TTC549 (cell line): ENCODE data around the gene SLC35B2.

Experiments used
- FAIRE-seq: peaks from 2 replicates; lab custom pipeline; 2012; peaks lifted over from hg19 to GRCh38; lab: Jason Lieb, UNC

The SLC35B2 gene

GRCh38 chr6:44267252-44267651, 9.9 kb upstream of the SLC35B2 start:
- FAIRE-seq, result no peak

GRCh38 chr6:44266347-44266746, 9.0 kb upstream of the SLC35B2 start:
- no peak for FAIRE-seq

- no peak for FAIRE-seq
Observed at GRCh38 chr6:44265722-44266233, 8.4 kb upstream of the SLC35B2 start.

GRCh38 chr6:44265007-44265721, 7.8 kb upstream of the SLC35B2 start, which contains the start of gene NFKBIE:
Gene NFKBIE, minus strand, starts transcription at chr6:44265551. Its CDS starts 205 bp downstream, at chr6:44265346.
- FAIRE-seq, result no peak

GRCh38 chr6:44264154-44265006, 7.1 kb upstream of the SLC35B2 start:
- FAIRE-seq, result no peak

- no peak for FAIRE-seq
Observed at GRCh38 chr6:44263354-44264100, 6.2 kb upstream of the SLC35B2 start.

GRCh38 chr6:44262467-44263353, 5.4 kb upstream of the SLC35B2 start:
- no peak for FAIRE-seq

- FAIRE-seq, result no peak
Observed at GRCh38 chr6:44261581-44261980, 4.3 kb upstream of the SLC35B2 start.

GRCh38 chr6:44260451-44261297, 3.3 kb upstream of the SLC35B2 start:
- FAIRE-seq, result no peak

- no peak for FAIRE-seq
Observed at GRCh38 chr6:44260011-44260410, 2.7 kb upstream of the SLC35B2 start.

GRCh38 chr6:44258921-44259320, 1.6 kb upstream of the SLC35B2 start:
- FAIRE-seq, result no peak

GRCh38 chr6:44258325-44258863, 1.1 kb upstream of the SLC35B2 start:
- FAIRE-seq, result no peak

GRCh38 chr6:44257753-44258324, 511 bp upstream of the SLC35B2 start:
- no peak for FAIRE-seq

GRCh38 chr6:44256775-44257024, 628 bp downstream of the SLC35B2 start:
- no peak for FAIRE-seq

GRCh38 chr6:44255871-44256774, 1.2 kb downstream of the SLC35B2 start:
- FAIRE-seq, result no peak

GRCh38 chr6:44255105-44255808, 2.1 kb downstream of the SLC35B2 start:
- no peak for FAIRE-seq

GRCh38 chr6:44254191-44255104, 2.9 kb downstream of the SLC35B2 start:
- no peak for FAIRE-seq
